ENCODE data around the gene ANKMY1. TPM values are rescaled to one million over a fixed set of nuclear protein-coding genes. Genes with fewer than 3 reads are reported as not detected.

ANKMY1 gene
- total and polyA plus RNA-seq, 2 of the 13 experiments (the other 11 are each of a cell fraction or from before 2014, with no cell fraction given) = 11.7 to 18.8 TPM

- TF ChIP-seq, protein P1, sequence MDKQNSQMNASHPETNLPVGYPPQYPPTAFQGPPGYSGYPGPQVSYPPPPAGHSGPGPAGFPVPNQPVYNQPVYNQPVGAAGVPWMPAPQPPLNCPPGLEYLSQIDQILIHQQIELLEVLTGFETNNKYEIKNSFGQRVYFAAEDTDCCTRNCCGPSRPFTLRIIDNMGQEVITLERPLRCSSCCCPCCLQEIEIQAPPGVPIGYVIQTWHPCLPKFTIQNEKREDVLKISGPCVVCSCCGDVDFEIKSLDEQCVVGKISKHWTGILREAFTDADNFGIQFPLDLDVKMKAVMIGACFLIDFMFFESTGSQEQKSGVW (CRISPR knock-in tag; IDR thresholded peaks at IDR 0.05; ENCODE audit: borderline replicate concordance) = peak; percentile 69; the same call in 1 of the 2 replicates
- no peak; the same call in 1 of the 2 replicates for TF ChIP-seq ZNF672 (CRISPR knock-in tag; IDR thresholded peaks at IDR 0.05)
- TF ChIP-seq KLF11 (CRISPR knock-in tag; IDR thresholded peaks at IDR 0.05) = no peak
- TF ChIP-seq, protein P2, sequence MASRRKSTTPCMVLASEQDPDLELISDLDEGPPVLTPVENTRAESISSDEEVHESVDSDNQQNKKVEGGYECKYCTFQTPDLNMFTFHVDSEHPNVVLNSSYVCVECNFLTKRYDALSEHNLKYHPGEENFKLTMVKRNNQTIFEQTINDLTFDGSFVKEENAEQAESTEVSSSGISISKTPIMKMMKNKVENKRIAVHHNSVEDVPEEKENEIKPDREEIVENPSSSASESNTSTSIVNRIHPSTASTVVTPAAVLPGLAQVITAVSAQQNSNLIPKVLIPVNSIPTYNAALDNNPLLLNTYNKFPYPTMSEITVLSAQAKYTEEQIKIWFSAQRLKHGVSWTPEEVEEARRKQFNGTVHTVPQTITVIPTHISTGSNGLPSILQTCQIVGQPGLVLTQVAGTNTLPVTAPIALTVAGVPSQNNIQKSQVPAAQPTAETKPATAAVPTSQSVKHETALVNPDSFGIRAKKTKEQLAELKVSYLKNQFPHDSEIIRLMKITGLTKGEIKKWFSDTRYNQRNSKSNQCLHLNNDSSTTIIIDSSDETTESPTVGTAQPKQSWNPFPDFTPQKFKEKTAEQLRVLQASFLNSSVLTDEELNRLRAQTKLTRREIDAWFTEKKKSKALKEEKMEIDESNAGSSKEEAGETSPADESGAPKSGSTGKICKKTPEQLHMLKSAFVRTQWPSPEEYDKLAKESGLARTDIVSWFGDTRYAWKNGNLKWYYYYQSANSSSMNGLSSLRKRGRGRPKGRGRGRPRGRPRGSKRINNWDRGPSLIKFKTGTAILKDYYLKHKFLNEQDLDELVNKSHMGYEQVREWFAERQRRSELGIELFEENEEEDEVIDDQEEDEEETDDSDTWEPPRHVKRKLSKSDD (CRISPR knock-in tag; IDR thresholded peaks at IDR 0.05; ENCODE audit: low read depth) = 0 out of 2 replicates have a peak, but pooled peaks have one; percentile 84
- TF ChIP-seq, protein P3, sequence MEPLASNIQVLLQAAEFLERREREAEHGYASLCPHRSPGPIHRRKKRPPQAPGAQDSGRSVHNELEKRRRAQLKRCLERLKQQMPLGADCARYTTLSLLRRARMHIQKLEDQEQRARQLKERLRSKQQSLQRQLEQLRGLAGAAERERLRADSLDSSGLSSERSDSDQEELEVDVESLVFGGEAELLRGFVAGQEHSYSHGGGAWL (CRISPR knock-in tag; IDR thresholded peaks at IDR 0.05) = no peak; the same call in none of the 2 replicates
- TF ChIP-seq POLR2A (IDR thresholded peaks at IDR 0.05; ENCODE audit: insufficient read depth in 1 of 2, low read depth in 2 of 2, low read length in 2 of 2) = peak in 1 of 2 experiments; percentile 98; a peak in 2 of 4 replicates
- 0 out of 2 replicates have a peak, but pooled peaks have one; percentile 45 for TF ChIP-seq MEF2D (CRISPR knock-in tag; IDR thresholded peaks at IDR 0.05)
- TF ChIP-seq ZNF737 (CRISPR knock-in tag; IDR thresholded peaks at IDR 0.05; ENCODE audit: borderline replicate concordance) = no peak
- no peak for TF ChIP-seq ZNF383 (CRISPR knock-in tag; IDR thresholded peaks at IDR 0.05; ENCODE audit: borderline replicate concordance)
- TF ChIP-seq PHB2 (IDR thresholded peaks at IDR 0.05; ENCODE audit: partially characterized antibody) = no peak
- TF ChIP-seq, protein P4, sequence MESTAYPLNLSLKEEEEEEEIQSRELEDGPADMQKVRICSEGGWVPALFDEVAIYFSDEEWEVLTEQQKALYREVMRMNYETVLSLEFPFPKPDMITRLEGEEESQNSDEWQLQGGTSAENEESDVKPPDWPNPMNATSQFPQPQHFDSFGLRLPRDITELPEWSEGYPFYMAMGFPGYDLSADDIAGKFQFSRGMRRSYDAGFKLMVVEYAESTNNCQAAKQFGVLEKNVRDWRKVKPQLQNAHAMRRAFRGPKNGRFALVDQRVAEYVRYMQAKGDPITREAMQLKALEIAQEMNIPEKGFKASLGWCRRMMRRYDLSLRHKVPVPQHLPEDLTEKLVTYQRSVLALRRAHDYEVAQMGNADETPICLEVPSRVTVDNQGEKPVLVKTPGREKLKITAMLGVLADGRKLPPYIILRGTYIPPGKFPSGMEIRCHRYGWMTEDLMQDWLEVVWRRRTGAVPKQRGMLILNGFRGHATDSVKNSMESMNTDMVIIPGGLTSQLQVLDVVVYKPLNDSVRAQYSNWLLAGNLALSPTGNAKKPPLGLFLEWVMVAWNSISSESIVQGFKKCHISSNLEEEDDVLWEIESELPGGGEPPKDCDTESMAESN (CRISPR knock-in tag; conservative IDR thresholded peaks at IDR 0.05) = peak; percentile 79; the same call in 1 of the 2 replicates
- TF ChIP-seq, protein P5, sequence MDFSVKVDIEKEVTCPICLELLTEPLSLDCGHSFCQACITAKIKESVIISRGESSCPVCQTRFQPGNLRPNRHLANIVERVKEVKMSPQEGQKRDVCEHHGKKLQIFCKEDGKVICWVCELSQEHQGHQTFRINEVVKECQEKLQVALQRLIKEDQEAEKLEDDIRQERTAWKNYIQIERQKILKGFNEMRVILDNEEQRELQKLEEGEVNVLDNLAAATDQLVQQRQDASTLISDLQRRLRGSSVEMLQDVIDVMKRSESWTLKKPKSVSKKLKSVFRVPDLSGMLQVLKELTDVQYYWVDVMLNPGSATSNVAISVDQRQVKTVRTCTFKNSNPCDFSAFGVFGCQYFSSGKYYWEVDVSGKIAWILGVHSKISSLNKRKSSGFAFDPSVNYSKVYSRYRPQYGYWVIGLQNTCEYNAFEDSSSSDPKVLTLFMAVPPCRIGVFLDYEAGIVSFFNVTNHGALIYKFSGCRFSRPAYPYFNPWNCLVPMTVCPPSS (IDR thresholded peaks at IDR 0.05) = no peak
- 0 out of 2 replicates have a peak, but pooled peaks have one; percentile 26 for TF ChIP-seq ZKSCAN8 (CRISPR knock-in tag; IDR thresholded peaks at IDR 0.05; ENCODE audit: borderline replicate concordance)
- peak; percentile 90; the same call in 1 of the 2 replicates for TF ChIP-seq ZNF816 (CRISPR knock-in tag; IDR thresholded peaks at IDR 0.05; ENCODE audit: borderline replicate concordance)
- TF ChIP-seq RAD21 (CRISPR knock-in tag; IDR thresholded peaks at IDR 0.05) = peak; percentile 81
- TF ChIP-seq ZNF281 (CRISPR knock-in tag; IDR thresholded peaks at IDR 0.05; ENCODE audit: borderline replicate concordance) = no peak
- TF ChIP-seq SYNCRIP (IDR thresholded peaks at IDR 0.05; ENCODE audit: insufficient read depth, low read depth, low read length) = no peak
Measured at GRCh38 chr2:240560480-240561324, 2.9 kb upstream of the ANKMY1 start (continued).

All from HepG2 (cell line).